Measurements from ENCODE around the gene PCYT2. TPM values are rescaled to one million over a fixed set of nuclear protein-coding genes. Genes with fewer than 3 reads are reported as not detected.

Gene PCYT2
- total RNA-seq, 1 experiment from 2014 or later: 51.5 TPM

GRCh38 chr17:81885454-81885853 is 25.7 kb downstream of the PCYT2 start:
- Histone ChIP-seq H3K4me3 (replicated peaks in 1 of 2; ENCODE audit: low read depth in 1 of 2, low read length in 2 of 2) (no peak overlapping the region), H3K79me2 (ENCODE audit: insufficient read depth, low read length) (peaks cover 91% of the 10 kb centered on the region), H3K9me3 (ENCODE audit: control insufficient read depth in 1 of 2, insufficient read depth in 1 of 2, low read depth in 1 of 2, low read length in 2 of 2) (no peaks in the 10 kb centered on the region), H3K4me2 (ENCODE audit: low read length) (no peak overlapping the region), H3K36me3 (ENCODE audit: control insufficient read depth in 1 of 2, insufficient read depth in 2 of 2, low read length in 2 of 2) (peaks cover 44 to 88% of the 10 kb centered on the region in 2 experiments), H2AFZ (ENCODE audit: low read depth, low read length, poor library complexity, severe bottlenecking) (no peak overlapping the region), H3K4me1 (ENCODE audit: control insufficient read depth in 1 of 2, insufficient read depth in 2 of 2, low read length in 2 of 2) (peaks cover 10 to 26% of the 10 kb centered on the region in 2 experiments), H3K27ac (ENCODE audit: low read depth, low read length) (peak overlapping the region; percentile 19; the same call in 1 of the 2 replicates), H4K20me1 (ENCODE audit: insufficient read depth) (peaks cover 7% of the 10 kb centered on the region; the same call in 1 of the 2 replicates), H3K9me2 (ENCODE audit: insufficient read depth) (no peaks in the 10 kb centered on the region), H3K27me3 (ENCODE audit: insufficient read depth, low read length) (no peaks in the 10 kb centered on the region), H3K9ac (ENCODE audit: low read length) (no peak overlapping the region)
- no peak for TF ChIP-seq REST (IDR thresholded peaks at IDR 0.05; ENCODE audit: low read depth)
- no peak for TF ChIP-seq EZH2 (IDR thresholded peaks at IDR 0.05)
- no peak for TF ChIP-seq JUND (IDR thresholded peaks at IDR 0.05)
- TF ChIP-seq ELF1 (IDR thresholded peaks at IDR 0.05; ENCODE audit: borderline replicate concordance, low read depth): no peak
- no peak for TF ChIP-seq ZFX (IDR thresholded peaks at IDR 0.05)
- TF ChIP-seq TCF7L2 (IDR thresholded peaks at IDR 0.05; ENCODE audit: borderline replicate concordance, extremely low read depth, insufficient read depth, insufficient read length): no peak
- no peak for TF ChIP-seq ZBTB33 (IDR thresholded peaks at IDR 0.05; ENCODE audit: extremely low read depth, insufficient replicate concordance, low read length)
- no peak for TF ChIP-seq ATF3 (IDR thresholded peaks at IDR 0.05)
- TF ChIP-seq SP1 (IDR thresholded peaks at IDR 0.05; ENCODE audit: low read depth): no peak
- no peak for TF ChIP-seq YY1 (IDR thresholded peaks at IDR 0.05; ENCODE audit: extremely low read depth, insufficient replicate concordance, low read depth, low read length)
- no peak for TF ChIP-seq EZH2phosphoT487 (IDR thresholded peaks at IDR 0.05; ENCODE audit: borderline replicate concordance)
- ChIA-PET POLR2A (interaction anchor here (0.9 kb wide), 1 partner anchor 18 kb away, joined by 3 read pairs; no protein-coding TSS in a partner anchor), RAD21 (ENCODE audit: low non-redundant PET in 1 of 2, low total read pairs in 2 of 2, uncharacterized antibody in 2 of 2, unreplicated experiment in 2 of 2) (no interaction called here), CTCF (no interaction called here)
- DNase-seq (ENCODE audit: low read depth, low spot score): no peak
- ATAC-seq: no peak
- intact Hi-C loops (cut with micrococcal nuclease): no loop called here
- BruUV-seq (replicated peaks): no TSS peak
